CD4-positive, alpha-beta memory T cell (primary cell): ENCODE results near the gene MAPKAPK2. TPM values are rescaled to one million over a fixed set of nuclear protein-coding genes. Genes with fewer than 3 reads are reported as not detected.
"Not testable (repeated sequence)": the region's sequence is repeated elsewhere in the genome, so short reads cannot be mapped to it uniquely, and the experiment has no call there.

Experiments used
- CTCF ChIA-PET: fragments of 350-600 bp; sonication (Branson Sonifier 250); formaldehyde crosslinking; loops from one replicate; lab custom pipeline; 2021; ENCODE audit warnings: inconsistent platforms; ENCODE audit not compliant: partially characterized antibody; lab: Charles Lee
- POLR2A ChIA-PET: fragments of 350-600 bp; sonication (Branson Sonifier 250); formaldehyde crosslinking; loops from one replicate; lab custom pipeline; 2021; ENCODE audit not compliant: partially characterized antibody; lab: Charles Lee
- DNase-seq, 5 donors: peaks; one replicate each; pipeline versions ENCODE4 v3.0.0 to v3.0.0-alpha.2; 2020 to 2022; ENCODE audit warnings: mixed read lengths in 1 of 5
- H3K27ac ChIP-seq: one replicate; pipeline ENCODE4 v1.7.0; 2013; ENCODE audit warnings: low read depth, low read length
- H3K27me3 ChIP-seq: 2 replicates; pipeline ENCODE4 v1.7.0; 2013; ENCODE audit warnings: mild to moderate bottlenecking, low read length, moderate library complexity; ENCODE audit not compliant: insufficient read depth
- H3K36me3 ChIP-seq: 2 replicates; pipeline ENCODE4 v1.7.0; 2013; ENCODE audit warnings: mild to moderate bottlenecking, low read length, moderate library complexity; ENCODE audit not compliant: insufficient read depth
- H3K4me1 ChIP-seq: 2 replicates; pipeline ENCODE4 v1.7.0; 2013; ENCODE audit warnings: mild to moderate bottlenecking, low read length, moderate library complexity; ENCODE audit not compliant: insufficient read depth
- H3K4me3 ChIP-seq, 2 donors: one replicate each; pipeline ENCODE4 v1.7.0; 2013; ENCODE audit warnings: low read length in 2 of 2, mild to moderate bottlenecking in 1 of 2
- H3K9me3 ChIP-seq, 2 donors: one replicate each; pipeline ENCODE4 v1.7.0; 2013; ENCODE audit warnings: low read length in 2 of 2, control low read depth in 1 of 2; ENCODE audit not compliant: control insufficient read depth in 1 of 2
- H3K27ac Mint-ChIP-seq, 7 donors: one replicate each; pipeline ENCODE4 v1.8.0; 2020 to 2021; ENCODE audit warnings: mixed read lengths in 7 of 7, mild to moderate bottlenecking in 6 of 7, inconsistent platforms in 3 of 7, moderate library complexity in 3 of 7
- H3K27me3 Mint-ChIP-seq, 2 donors: one replicate each; pipeline ENCODE4 v1.8.0; 2020 to 2021; ENCODE audit warnings: mixed read lengths in 2 of 2
- H3K36me3 Mint-ChIP-seq, 2 donors: one replicate each; pipeline ENCODE4 v1.8.0; 2020 to 2021; ENCODE audit warnings: mixed read lengths in 2 of 2, inconsistent platforms in 1 of 2, mild to moderate bottlenecking in 1 of 2
- H3K4me1 Mint-ChIP-seq, 4 donors: one replicate each; pipeline ENCODE4 v1.8.0; 2020 to 2021; ENCODE audit warnings: mixed read lengths in 4 of 4, mild to moderate bottlenecking in 1 of 4
- H3K4me3 Mint-ChIP-seq, 8 donors: one replicate each; pipeline ENCODE4 v1.8.0; 2020 to 2021; ENCODE audit warnings: mixed read lengths in 8 of 8, mild to moderate bottlenecking in 7 of 8, moderate library complexity in 6 of 8, inconsistent platforms in 3 of 8
- H3K9me3 Mint-ChIP-seq, 8 donors: one replicate each; pipeline ENCODE4 v1.8.0; 2020 to 2021; ENCODE audit warnings: mixed read lengths in 8 of 8, mild to moderate bottlenecking in 5 of 8, inconsistent platforms in 3 of 8, moderate library complexity in 1 of 8
- intact Hi-C: fragments of 100-400 bp; cut with micrococcal nuclease; formaldehyde crosslinking; loops from one replicate; pipeline ENCODE4 v1.15.1; 2023
- polyA plus RNA-seq, 2 donors: library from polyadenylated mRNA; unstranded; fragments of 300-500 nt; fragmentation: Illumina TruSeq; gene quantifications; one replicate each; pipeline ENCODE4 v1.2.3, GENCODE V29; 2021
- total RNA-seq, 2 experiments: library from RNA; stranded (reverse); gene quantifications; one replicate each; pipeline ENCODE4 v1.2.3, GENCODE V29; 2021

MAPKAPK2 gene
- total and polyA plus RNA-seq, 4 experiments from 2014 or later, result 1.3 to 72.8 (median 37.8) TPM

GRCh38 chr1:206761159-206761768 is 76.6 kb downstream of the MAPKAPK2 start:
- H3K27ac Mint-ChIP-seq, result peak overlapping the region in 2 of 7 donors; percentile 51 to 82
- no peaks in the 10 kb centered on the region for H3K9me3 ChIP-seq
- peaks cover 21 to 36% (median 31%) of the 10 kb centered on the region in 4 donors for H3K4me1 Mint-ChIP-seq
- no peak for DNase-seq
- no peaks in the 10 kb centered on the region for H3K36me3 ChIP-seq
- POLR2A ChIA-PET, result interaction anchor here (0.8 to 6.8 kb wide), 4 partner anchors 8 to 42 kb away, joined by 3 to 76 read pairs (median 6); partner anchors contain the start of genes IL10 and IL19
- intact Hi-C loops, result no loop called here
- H3K4me3 Mint-ChIP-seq, result peak overlapping the region in 1 of 8 donors; percentile 17
- H3K4me3 ChIP-seq, result no peak overlapping the region
- CTCF ChIA-PET, result interaction anchor here (0.8 to 6.7 kb wide), 13 partner anchors 8 to 173 kb away, joined by 3 to 62 read pairs (median 5); partner anchors contain the start of gene IL10
- H3K36me3 Mint-ChIP-seq, result no peaks in the 10 kb centered on the region
- peaks cover 63% of the 10 kb centered on the region for H3K4me1 ChIP-seq
- no peaks in the 10 kb centered on the region for H3K9me3 Mint-ChIP-seq
- H3K27ac ChIP-seq, result no peak overlapping the region
- no peaks in the 10 kb centered on the region for H3K27me3 ChIP-seq
- H3K27me3 Mint-ChIP-seq, result no peaks in the 10 kb centered on the region

- CTCF ChIA-PET, result interaction anchor here (0.7 to 1.6 kb wide), 3 partner anchors 23 to 41 kb away, joined by 3 to 5 read pairs (median 5); no protein-coding TSS in a partner anchor
- H3K36me3 ChIP-seq, H3K4me3 Mint-ChIP-seq, H3K27ac ChIP-seq, H3K9me3 Mint-ChIP-seq, intact Hi-C loops, DNase-seq, H3K9me3 ChIP-seq, H3K36me3 Mint-ChIP-seq, H3K27ac Mint-ChIP-seq, H3K27me3 Mint-ChIP-seq, POLR2A ChIA-PET, H3K27me3 ChIP-seq, H3K4me3 ChIP-seq: not testable (repeated sequence)
- peaks cover 59% of the 10 kb centered on the region for H3K4me1 ChIP-seq
- H3K4me1 Mint-ChIP-seq, result peaks cover 26 to 45% (median 37%) of the 10 kb centered on the region in 4 donors
Observed at GRCh38 chr1:206762741-206763364, 78.1 kb downstream of the MAPKAPK2 start.

- not testable (repeated sequence) for H3K27me3 ChIP-seq, DNase-seq, H3K36me3 ChIP-seq, H3K27ac ChIP-seq, H3K9me3 Mint-ChIP-seq, H3K9me3 ChIP-seq, H3K4me3 ChIP-seq, H3K36me3 Mint-ChIP-seq, H3K27me3 Mint-ChIP-seq
- intact Hi-C loops, result loop anchor here (1.0 to 2.0 kb wide), 3 partner anchors 7 to 38 kb away; no protein-coding TSS in a partner anchor
- ChIA-PET POLR2A (interaction anchor here (0.7 to 12.6 kb wide), 14 partner anchors 8 to 159 kb away, joined by 3 to 141 read pairs (median 7); partner anchors contain the start of gene FCMR), CTCF (interaction anchor here (0.8 to 9.0 kb wide), 17 partner anchors 8 to 146 kb away, joined by 3 to 91 read pairs (median 4); no protein-coding TSS in a partner anchor)
- Mint-ChIP-seq H3K4me3 (peak overlapping the region; percentile 26 to 82 (median 72)), H3K4me1 (peaks cover 44 to 72% (median 61%) of the 10 kb centered on the region in 4 donors), H3K27ac (peak overlapping the region; percentile 8 to 95 (median 91))
- peaks cover 63% of the 10 kb centered on the region for H3K4me1 ChIP-seq
Observed at GRCh38 chr1:206765771-206766170, 81.1 kb downstream of the MAPKAPK2 start.

GRCh38 chr1:206766251-206766856 is 81.6 kb downstream of the MAPKAPK2 start:
- H3K27ac Mint-ChIP-seq, result peak overlapping the region; percentile 82 to 95 (median 91)
- H3K4me1 Mint-ChIP-seq, result peaks cover 48 to 72% (median 61%) of the 10 kb centered on the region in 4 donors
- CTCF ChIA-PET, result interaction anchor here (0.8 to 9.0 kb wide), 15 partner anchors 9 to 146 kb away, joined by 3 to 91 read pairs (median 4); no protein-coding TSS in a partner anchor
- H3K4me1 ChIP-seq, result peaks cover 67% of the 10 kb centered on the region
- no peaks in the 10 kb centered on the region for H3K9me3 Mint-ChIP-seq
- no peaks in the 10 kb centered on the region for H3K27me3 Mint-ChIP-seq
- intact Hi-C loops, result loop anchor here (1.0 to 2.0 kb wide), 3 partner anchors 8 to 37 kb away; no protein-coding TSS in a partner anchor
- H3K4me3 Mint-ChIP-seq, result peak overlapping the region; percentile 61 to 82 (median 76)
- H3K27ac ChIP-seq, result no peak overlapping the region
- no peaks in the 10 kb centered on the region for H3K27me3 ChIP-seq
- POLR2A ChIA-PET, result interaction anchor here (0.7 to 12.6 kb wide), 16 partner anchors 8 to 159 kb away, joined by 3 to 141 read pairs (median 7); partner anchors contain the start of gene FCMR
- no peak overlapping the region for H3K4me3 ChIP-seq
- H3K9me3 ChIP-seq, result no peaks in the 10 kb centered on the region
- peak; percentile 67 to 85 (median 74) for DNase-seq
- H3K36me3 Mint-ChIP-seq, result no peaks in the 10 kb centered on the region
- no peaks in the 10 kb centered on the region for H3K36me3 ChIP-seq

- Mint-ChIP-seq H3K36me3 (no peaks in the 10 kb centered on the region), H3K4me3 (peak overlapping the region in 7 of 8 donors; percentile 9 to 85 (median 69)), H3K4me1 (peaks cover 60 to 89% (median 71%) of the 10 kb centered on the region in 4 donors), H3K27me3 (no peaks in the 10 kb centered on the region), H3K9me3 (no peaks in the 10 kb centered on the region), H3K27ac (peak overlapping the region; percentile 68 to 90 (median 86))
- H3K4me3 ChIP-seq, result peak overlapping the region in 1 of 2 donors; percentile 16
- CTCF ChIA-PET, result interaction anchor here (0.6 to 9.0 kb wide), 15 partner anchors 7 to 214 kb away, joined by 3 to 91 read pairs (median 4); no protein-coding TSS in a partner anchor
- no peak for DNase-seq
- H3K27me3 ChIP-seq, result no peaks in the 10 kb centered on the region
- no peaks in the 10 kb centered on the region for H3K36me3 ChIP-seq
- intact Hi-C loops, result no loop called here
- H3K4me1 ChIP-seq, result peaks cover 85% of the 10 kb centered on the region
- no peaks in the 10 kb centered on the region for H3K9me3 ChIP-seq
- H3K27ac ChIP-seq, result no peak overlapping the region
- POLR2A ChIA-PET, result interaction anchor here (0.7 to 12.6 kb wide), 12 partner anchors 9 to 153 kb away, joined by 3 to 141 read pairs (median 5); partner anchors contain the start of gene FCMR
Observed at GRCh38 chr1:206768472-206769303, 84.0 kb downstream of the MAPKAPK2 start.

GRCh38 chr1:206769304-206769731 is 84.6 kb downstream of the MAPKAPK2 start:
- Mint-ChIP-seq H3K4me1 (peaks cover 60 to 88% (median 75%) of the 10 kb centered on the region in 4 donors), H3K9me3 (no peaks in the 10 kb centered on the region), H3K4me3 (peak overlapping the region; percentile 64 to 85 (median 68)), H3K27ac (peak overlapping the region; percentile 68 to 90 (median 86)), H3K36me3 (no peaks in the 10 kb centered on the region), H3K27me3 (no peaks in the 10 kb centered on the region)
- H3K27me3 ChIP-seq, result no peaks in the 10 kb centered on the region
- peak overlapping the region in 1 of 2 donors; percentile 16 for H3K4me3 ChIP-seq
- H3K36me3 ChIP-seq, result no peaks in the 10 kb centered on the region
- peaks cover 84% of the 10 kb centered on the region for H3K4me1 ChIP-seq
- intact Hi-C loops, result no loop called here
- H3K27ac ChIP-seq, result peak overlapping the region; percentile 12
- ChIA-PET POLR2A (interaction anchor here (0.6 to 12.6 kb wide), 8 partner anchors 11 to 43 kb away, joined by 3 to 141 read pairs (median 34); no protein-coding TSS in a partner anchor), CTCF (interaction anchor here (0.9 to 9.0 kb wide), 12 partner anchors 8 to 163 kb away, joined by 3 to 91 read pairs (median 4); no protein-coding TSS in a partner anchor)
- H3K9me3 ChIP-seq, result no peaks in the 10 kb centered on the region
- peak; percentile 45 to 69 (median 46) for DNase-seq
